Heart right ventricle (tissue), 16 donors: ENCODE data around the gene MED4. TPM values are rescaled to one million over a fixed set of nuclear protein-coding genes. Genes with fewer than 3 reads are reported as not detected.

Experiments
- ATAC-seq, 8 donors: fragments of 200-7000 bp; cut with Tn5 transposase; one replicate each; pipeline ENCODE4 v1.9.1; 2020; ENCODE audit warnings: mild to moderate bottlenecking in 8 of 8, moderate library complexity in 8 of 8, moderate number of reproducible peaks in 1 of 8
- DNase-seq, 2 donors: peaks; one replicate each; pipeline ENCODE4 v3.0.0-alpha.2; 2020
- H3K27ac ChIP-seq, 10 donors: fragments of 200-600 bp; sonication (generic) in 2 of 10; one replicate each; pipeline versions ENCODE4 v1.5.0 to v1.8.0; 2020 to 2022; ENCODE audit warnings: mild to moderate bottlenecking in 3 of 10
- H3K27me3 ChIP-seq, 7 donors: fragments of 200-600 bp; one replicate each; pipeline ENCODE4 v1.8.0; 2021 to 2022; ENCODE audit warnings: mild to moderate bottlenecking in 2 of 7
- H3K36me3 ChIP-seq, 9 donors: fragments of 200-600 bp; sonication (generic) in 1 of 9; one replicate each; pipeline versions ENCODE4 v1.5.0 to v1.8.0; 2020 to 2022; ENCODE audit warnings: mild to moderate bottlenecking in 2 of 9
- H3K4me1 ChIP-seq, 9 donors: fragments of 200-600 bp; sonication (generic) in 1 of 9; one replicate each; pipeline versions ENCODE4 v1.5.0 to v1.8.0; 2020 to 2022; ENCODE audit warnings: mild to moderate bottlenecking in 4 of 9
- H3K4me3 ChIP-seq, 10 donors: fragments of 200-600 bp; sonication (generic) in 2 of 10; one replicate each; pipeline versions ENCODE4 v1.5.0 to v1.8.0; 2020 to 2022; ENCODE audit warnings: mild to moderate bottlenecking in 7 of 10, moderate library complexity in 2 of 10
- H3K9me3 ChIP-seq, 11 donors: fragments of 200-600 bp in 10 of 11; sonication (generic) in 2 of 11; one replicate each; pipeline versions ENCODE4 v1.5.0 to v1.8.0; 2013 to 2022; ENCODE audit warnings: mild to moderate bottlenecking in 2 of 11, control low read depth in 1 of 11, moderate library complexity in 1 of 11
- CTCF ChIP-seq, 9 donors: fragments of 200-600 bp; sonication (generic) in 2 of 9; IDR thresholded peaks; one replicate each; pipeline versions ENCODE4 v1.5.0 to v1.8.0; 2021 to 2022; ENCODE audit warnings: antibody characterized with exemption in 9 of 9, mild to moderate bottlenecking in 5 of 9, moderate library complexity in 1 of 9
- WGBS, 2 donors: extraction: QIAGEN DNeasy Blood & Tissue Kit; methylation state at CpG; one replicate each; pipeline ENCODE4 v1.1.7; 2013; ENCODE audit warnings: inconsistent platforms in 1 of 2; 5-methylcytosine and 5-hydroxymethylcytosine counted together
- intact Hi-C, 10 donors: fragments of 100-400 bp; cut with DNase I; formaldehyde crosslinking; loops; one replicate each; pipeline versions ENCODE4 v1.11.1 to v1.14.2; 2022
- polyA plus RNA-seq, 2 donors: library from polyadenylated mRNA; stranded (reverse); fragments of 200-250 nt; gene quantifications; one replicate each; pipeline ENCODE4 v1.2.3, GENCODE V29; 2013
- total RNA-seq, 10 donors: library from RNA; stranded (reverse); fragmentation: NEBNext Ultra II Directional in 3 of 10; extraction: Animal tissue kit (Norgen Biotek cat#: 25700) in 3 of 10; gene quantifications; one replicate each; pipeline versions ENCODE4 v1.2.1 to v1.2.4, GENCODE V29; 2021 to 2023
- donor health status: Arrhythmogenic right ventricular cardiomyopathy.
- donor health status: ischemic (EF 13 %, LVEDD 7.1; RV severe dilation, severe dysfunction).
- donor health status: healthy with polysubstance abuse.
- donor health status: DM: no; HTN: yes; CAD: no.
- donor health status: DM: no; HTN: no; CAD: no.
- donor health status: ischemic (EF 25% LVEDD 6.9; RV normal size, moderate dysfunction).
- donor health status: ischemic (EF 25% LVEDD 5.7; RV mildly dilated, moderate dysfunction).
- donor health status: healthy.
- donor health status: DM: yes; HTN: yes; CAD: no.
- donor health status: Ischemic cardiomyopathy.
- donor health status: ischemic (EF 35%, LVEDD 5.7; RV mildly dilated, moderate dysfunction).
- donor health status: nonischemic (EF 11% LVEDD 7.7; RV severe dilation, severe dysfunction).
- donor health status: DM: yes; HTN: yes; CAD: no.
- donor health status: PGD.
- donor health status: ischemic (EF 29% LVEDD 5.4; RV normal size, mild dysfunction).
- donor health status: nonischemic (EF 23%, LVEDD 6.1; RV moderate dilation, normal function).

MED4 gene
- total and polyA plus RNA-seq, 12 donors = 42.7 to 57.7 (median 47.5) TPM

GRCh38 chr13:48096670-48097069 lies 1.8 kb upstream of the MED4 start:
- Histone ChIP-seq H3K4me3 (no peak overlapping the region), H3K9me3 (no peaks in the 10 kb centered on the region), H3K36me3 (no peaks in the 10 kb centered on the region), H3K4me1 (peaks cover 0 to 28% (median 21%) of the 10 kb centered on the region in 9 donors), H3K27me3 (no peaks in the 10 kb centered on the region), H3K27ac (no peak overlapping the region)
- intact Hi-C loops = loop anchor here in 6 of 10 donors (2.0 to 10.0 kb wide), 7 partner anchors 59 to 228 kb away; partner anchors contain the start of genes ITM2B (in 4 of the 6), RB1 (in 3 of the 6) and NUDT15 (in 1 of the 6)
- no peak for TF ChIP-seq CTCF (IDR thresholded peaks at IDR 0.05)
- DNase-seq = no peak
- WGBS, 2 donors = 71 to 74% methylated on average over 3 of the region's 3 CpGs
- no peak for ATAC-seq

DNA sequence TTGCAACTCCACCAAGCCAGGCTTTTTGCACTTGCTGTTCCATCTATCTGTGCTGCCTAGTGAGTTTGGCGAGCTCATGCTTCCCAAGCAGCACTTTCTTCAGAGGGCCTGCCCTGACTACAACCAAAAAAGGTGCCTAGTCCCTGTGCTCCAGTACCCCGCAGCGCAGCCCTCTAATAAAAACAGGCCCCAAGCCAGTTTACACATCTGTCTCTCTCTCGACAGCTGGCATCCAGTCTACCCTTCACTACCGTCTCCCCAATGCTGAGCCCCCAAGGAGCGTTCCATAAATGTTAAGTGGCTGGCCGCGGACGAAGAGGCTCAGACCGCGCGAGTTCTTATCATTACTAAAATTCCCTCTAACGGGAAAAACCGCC lies 512 bp downstream of the MED4 start:
- intact Hi-C loops = loop anchor here in 5 of 10 donors (10.0 kb wide), 3 partner anchors 140 to 230 kb away; partner anchors contain the start of genes ITM2B (in 3 of the 5) and RB1 (in 1 of the 5)
- DNase-seq (no peak), ATAC-seq (peak; percentile 1 to 19 (median 7))

DNA sequence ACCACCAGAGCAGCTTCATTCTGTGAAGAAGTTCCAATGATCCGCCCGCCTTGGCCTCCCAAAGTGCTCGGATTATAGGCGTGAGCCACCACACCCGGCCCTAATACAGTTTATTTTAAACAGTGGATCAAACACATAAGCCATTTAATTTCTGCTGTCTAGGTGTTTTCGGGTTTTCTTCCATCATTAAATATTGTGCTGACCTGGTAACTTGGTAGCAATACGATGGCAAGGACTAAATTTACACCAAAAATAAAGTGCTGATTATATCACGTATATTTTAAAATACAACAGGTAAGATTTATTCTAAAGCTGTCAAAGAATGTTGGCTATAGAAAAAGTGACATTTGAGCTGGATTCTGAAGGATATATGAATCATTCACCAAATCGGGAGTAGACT lies 1.3 kb downstream of the MED4 start:
- WGBS, 2 donors = 77 to 83% methylated on average over 9 of the region's 9 CpGs
- intact Hi-C loops = loop anchor here in 5 of 10 donors (10.0 kb wide), 3 partner anchors 141 to 231 kb away; partner anchors contain the start of genes ITM2B (in 3 of the 5) and RB1 (in 1 of the 5)
- peaks cover 0 to 58% (median 46%) of the 10 kb centered on the region in 9 donors for H3K4me1 ChIP-seq
- TF ChIP-seq CTCF (IDR thresholded peaks at IDR 0.05) = no peak
- no peak for DNase-seq
- H3K27ac ChIP-seq = peak overlapping the region in 2 of 10 donors; percentile 88 to 96
- peaks cover 0 to 8% (median 0%) of the 10 kb centered on the region in 9 donors for H3K36me3 ChIP-seq
- H3K9me3 ChIP-seq = no peaks in the 10 kb centered on the region
- no peaks in the 10 kb centered on the region for H3K27me3 ChIP-seq
- peak overlapping the region in 8 of 10 donors; percentile 67 to 100 (median 97) for H3K4me3 ChIP-seq
- no peak for ATAC-seq

More for the DNA sequence above, 512 bp downstream of the MED4 start:
- WGBS, 2 donors = 0% methylated on average over 14 of the region's 14 CpGs
- Histone ChIP-seq H3K27me3 (no peaks in the 10 kb centered on the region), H3K4me1 (peaks cover 0 to 50% (median 41%) of the 10 kb centered on the region in 9 donors), H3K9me3 (no peaks in the 10 kb centered on the region), H3K4me3 (peak overlapping the region; percentile 61 to 100 (median 97)), H3K27ac (peak overlapping the region; percentile 11 to 96 (median 91)), H3K36me3 (peaks cover 0 to 5% (median 0%) of the 10 kb centered on the region in 9 donors)
- TF ChIP-seq CTCF (IDR thresholded peaks at IDR 0.05) = no peak

- peaks cover 0 to 72% (median 27%) of the 10 kb centered on the region in 9 donors for H3K36me3 ChIP-seq
- intact Hi-C loops = no loop called here
- no peak for TF ChIP-seq CTCF (IDR thresholded peaks at IDR 0.05)
- no peaks in the 10 kb centered on the region for H3K27me3 ChIP-seq
- no peak overlapping the region for H3K27ac ChIP-seq
- ATAC-seq (no peak), DNase-seq (no peak)
- no peak overlapping the region for H3K4me3 ChIP-seq
- H3K9me3 ChIP-seq = no peaks in the 10 kb centered on the region
- WGBS, 2 donors = 69 to 72% methylated on average over 2 of the region's 2 CpGs
- H3K4me1 ChIP-seq = peaks cover 0 to 38% (median 21%) of the 10 kb centered on the region in 9 donors
These were observed 8.6 kb downstream of the MED4 start for GRCh38 chr13:48086272-48086671.
